ENCODE measurements around the gene BORCS8. TPM values are rescaled to one million over a fixed set of nuclear protein-coding genes. Genes with fewer than 3 reads are reported as not detected.

The BORCS8 gene
- polyA plus RNA-seq, 1 donor from 2014 or later = 75.6 TPM

DNA sequence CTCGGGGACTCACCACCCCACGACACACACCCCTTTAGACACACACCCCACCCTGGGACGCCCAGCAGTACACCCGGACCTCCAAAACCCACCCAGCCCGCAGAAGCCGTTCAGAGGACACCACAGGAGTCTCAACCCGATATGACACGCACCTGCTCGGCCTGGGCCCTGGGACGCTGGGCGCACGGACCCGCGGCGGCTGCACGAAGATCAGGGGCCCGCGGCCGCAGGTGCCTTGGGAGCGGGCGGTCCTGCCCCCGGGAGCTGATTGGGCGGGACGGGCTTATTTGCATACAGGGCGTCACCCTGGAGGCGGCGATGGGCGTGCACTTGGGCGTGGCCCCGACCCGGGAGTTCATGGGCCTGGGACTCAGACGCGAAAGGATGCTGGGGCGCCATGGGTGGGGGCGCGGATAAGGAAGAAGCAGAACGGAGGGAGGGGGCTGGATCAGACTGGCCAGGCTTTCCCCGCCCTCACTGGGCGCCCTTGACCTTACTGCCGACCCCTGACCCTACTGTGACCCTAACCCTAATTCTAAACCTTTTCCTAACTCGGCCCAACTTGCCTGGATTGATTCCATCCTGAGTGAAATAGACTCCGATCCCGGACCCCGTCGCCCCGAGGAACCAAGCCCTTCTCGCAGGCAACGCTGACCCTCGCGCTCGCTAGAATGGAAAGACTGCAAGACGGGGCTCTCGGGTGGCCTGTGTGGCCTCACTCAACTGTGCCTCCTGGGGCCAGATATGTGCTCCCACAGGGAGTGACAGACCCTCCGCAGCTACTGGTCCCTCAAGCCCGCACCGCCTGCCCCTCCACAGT is 21.7 kb downstream of the BORCS8 start, which contains the start of gene MEF2B:
Gene MEF2B, minus strand, starts transcription at position 211 of the 820 bp plus-strand sequence. CDS start 19,528 bp downstream, outside the sequence.
- Histone ChIP-seq H3F3A (ENCODE audit: insufficient read depth, low read length, poor library complexity, severe bottlenecking) (no peaks in the 10 kb centered on the region), H3K27ac (ENCODE audit: low read length) (no peak within 1 kb of the TSS), H3K4me3 (ENCODE audit: low read length) (peak within 1 kb of the TSS; percentile 61), H3K9me2 (ENCODE audit: insufficient read depth, low read length) (no peaks in the 10 kb centered on the region), H3K79me2 (replicated peaks; ENCODE audit: insufficient read depth, low read length) (no peaks in the 10 kb centered on the region), H3K36me3 (ENCODE audit: insufficient read depth, low read length) (no peaks in the 10 kb centered on the region), H3K9me3 (ENCODE audit: low read length) (no peaks in the 10 kb centered on the region), H2AFZ (ENCODE audit: low read depth, low read length) (no peak within 1 kb of the TSS), H3K9ac (ENCODE audit: low read length) (no peak within 1 kb of the TSS), H3K4me2 (ENCODE audit: low read length) (no peak within 1 kb of the TSS), H3K27me3 (ENCODE audit: insufficient read depth, low read depth, low read length) (peaks cover 14% of the 10 kb centered on the region), H4K20me1 (ENCODE audit: insufficient read depth) (no peaks in the 10 kb centered on the region)
- TF ChIP-seq MXI1 (conservative IDR thresholded peaks at IDR 0.05; ENCODE audit: poor library complexity, severe bottlenecking) (no peak), SMC3 (conservative IDR thresholded peaks at IDR 0.05; ENCODE audit: poor library complexity) (no peak), EZH2 (IDR thresholded peaks at IDR 0.05; ENCODE audit: borderline replicate concordance, insufficient read depth, low read length, poor library complexity, severe bottlenecking) (no peak), CTCF (IDR thresholded peaks at IDR 0.05; ENCODE audit: poor library complexity, severe bottlenecking) (no peak), POLR2AphosphoS5 (IDR thresholded peaks at IDR 0.05) (no peak), EP300 (conservative IDR thresholded peaks at IDR 0.05; ENCODE audit: poor library complexity, severe bottlenecking) (no peak), RAD21 (conservative IDR thresholded peaks at IDR 0.05) (no peak), REST (IDR thresholded peaks at IDR 0.05; ENCODE audit: borderline replicate concordance) (no peak), TAF1 (IDR thresholded peaks at IDR 0.05; ENCODE audit: low read depth) (no peak)

- TF ChIP-seq POLR2AphosphoS5 (IDR thresholded peaks at IDR 0.05) = no peak
- TF ChIP-seq CTCF (IDR thresholded peaks at IDR 0.05; ENCODE audit: poor library complexity, severe bottlenecking) = no peak
- TF ChIP-seq RAD21 (conservative IDR thresholded peaks at IDR 0.05) = no peak
- TF ChIP-seq EP300 (conservative IDR thresholded peaks at IDR 0.05; ENCODE audit: poor library complexity, severe bottlenecking) = no peak
- no peak for TF ChIP-seq EZH2 (IDR thresholded peaks at IDR 0.05; ENCODE audit: borderline replicate concordance, insufficient read depth, low read length, poor library complexity, severe bottlenecking)
- TF ChIP-seq REST (IDR thresholded peaks at IDR 0.05; ENCODE audit: borderline replicate concordance) = no peak
- no peak for TF ChIP-seq MXI1 (conservative IDR thresholded peaks at IDR 0.05; ENCODE audit: poor library complexity, severe bottlenecking)
- no peak for TF ChIP-seq TAF1 (IDR thresholded peaks at IDR 0.05; ENCODE audit: low read depth)
- no peak for TF ChIP-seq SMC3 (conservative IDR thresholded peaks at IDR 0.05; ENCODE audit: poor library complexity)
- no peaks in the 10 kb centered on the region for H4K20me1 ChIP-seq (ENCODE audit: insufficient read depth)
- H3K27me3 ChIP-seq (ENCODE audit: insufficient read depth, low read depth, low read length) = peaks cover 14% of the 10 kb centered on the region
- H3K4me2 ChIP-seq (ENCODE audit: low read length) = no peak overlapping the region
- H3K9ac ChIP-seq (ENCODE audit: low read length) = no peak overlapping the region
- H3K9me3 ChIP-seq (ENCODE audit: low read length) = no peaks in the 10 kb centered on the region
- H3K9me2 ChIP-seq (ENCODE audit: insufficient read depth, low read length) = no peaks in the 10 kb centered on the region
- no peaks in the 10 kb centered on the region for H3K36me3 ChIP-seq (ENCODE audit: insufficient read depth, low read length)
- H3K4me3 ChIP-seq (ENCODE audit: low read length) = peak overlapping the region; percentile 61
- no peaks in the 10 kb centered on the region for H3F3A ChIP-seq (ENCODE audit: insufficient read depth, low read length, poor library complexity, severe bottlenecking)
- H3K27ac ChIP-seq (ENCODE audit: low read length) = no peak overlapping the region
- no peak overlapping the region for H2AFZ ChIP-seq (ENCODE audit: low read depth, low read length)
- H3K79me2 ChIP-seq (replicated peaks; ENCODE audit: insufficient read depth, low read length) = no peaks in the 10 kb centered on the region
These were observed 22.5 kb downstream of the BORCS8 start for GRCh38 chr19:19169236-19170052.

Data from neural cell (in vitro differentiated cells).